Inferior parietal cortex (tissue), 1 donor: ENCODE results near the gene ADAMTS17.

Experiments
- DNase-seq: peaks from one replicate; pipeline ENCODE4 v3.0.0-alpha.2; 2016; ENCODE audit errors: extremely low spot score

The ADAMTS17 gene

DNA sequence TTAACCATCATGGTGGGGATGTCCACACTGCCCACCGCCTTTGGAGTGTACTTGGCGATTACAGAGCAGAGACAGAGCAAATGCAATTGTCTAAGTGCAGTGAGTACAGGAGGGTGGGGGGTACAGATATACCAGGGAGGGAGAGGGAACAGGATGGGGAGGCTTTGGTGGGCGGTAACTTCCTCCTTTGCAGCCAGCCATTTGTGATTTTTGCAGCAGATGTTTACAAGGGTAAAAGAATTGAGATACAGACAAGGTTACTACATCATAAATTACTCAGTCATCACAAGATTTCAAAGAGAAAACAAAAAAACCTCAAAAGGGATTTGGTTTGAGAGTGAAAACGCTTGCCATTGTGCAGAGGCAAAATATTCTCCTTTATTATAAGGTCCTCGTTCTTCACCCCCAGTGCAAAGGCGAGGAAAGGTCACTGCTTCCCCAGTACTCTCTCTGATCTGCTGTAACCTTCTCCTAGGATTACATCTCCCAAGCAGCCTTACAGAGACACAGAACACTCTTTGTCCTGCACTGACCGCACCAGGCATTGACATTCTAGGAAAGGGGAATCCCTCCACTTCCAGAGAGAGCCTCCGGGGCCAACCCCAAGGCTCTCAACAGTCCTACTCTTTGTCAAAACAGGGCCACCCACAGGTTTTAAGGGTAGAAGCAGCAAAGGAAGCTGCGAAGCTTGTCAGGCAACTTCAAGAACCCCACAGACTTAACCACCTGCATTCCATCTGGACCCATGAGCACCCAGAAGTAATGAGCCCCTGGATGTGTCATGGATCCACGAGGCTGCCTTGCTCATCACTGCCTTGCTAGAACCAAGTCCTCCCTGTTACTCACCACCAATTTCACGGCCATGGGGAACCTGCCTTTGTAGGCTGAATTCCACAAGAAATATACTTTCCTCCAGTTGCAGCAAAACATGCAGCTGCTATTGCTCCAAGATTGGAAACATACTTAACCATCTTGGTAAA lies 117.3 kb downstream of the ADAMTS17 start:
- DNase-seq = no peak

- DNase-seq = no peak
These were observed 119.4 kb downstream of the ADAMTS17 start for GRCh38 chr15:100222349-100222715.

DNA sequence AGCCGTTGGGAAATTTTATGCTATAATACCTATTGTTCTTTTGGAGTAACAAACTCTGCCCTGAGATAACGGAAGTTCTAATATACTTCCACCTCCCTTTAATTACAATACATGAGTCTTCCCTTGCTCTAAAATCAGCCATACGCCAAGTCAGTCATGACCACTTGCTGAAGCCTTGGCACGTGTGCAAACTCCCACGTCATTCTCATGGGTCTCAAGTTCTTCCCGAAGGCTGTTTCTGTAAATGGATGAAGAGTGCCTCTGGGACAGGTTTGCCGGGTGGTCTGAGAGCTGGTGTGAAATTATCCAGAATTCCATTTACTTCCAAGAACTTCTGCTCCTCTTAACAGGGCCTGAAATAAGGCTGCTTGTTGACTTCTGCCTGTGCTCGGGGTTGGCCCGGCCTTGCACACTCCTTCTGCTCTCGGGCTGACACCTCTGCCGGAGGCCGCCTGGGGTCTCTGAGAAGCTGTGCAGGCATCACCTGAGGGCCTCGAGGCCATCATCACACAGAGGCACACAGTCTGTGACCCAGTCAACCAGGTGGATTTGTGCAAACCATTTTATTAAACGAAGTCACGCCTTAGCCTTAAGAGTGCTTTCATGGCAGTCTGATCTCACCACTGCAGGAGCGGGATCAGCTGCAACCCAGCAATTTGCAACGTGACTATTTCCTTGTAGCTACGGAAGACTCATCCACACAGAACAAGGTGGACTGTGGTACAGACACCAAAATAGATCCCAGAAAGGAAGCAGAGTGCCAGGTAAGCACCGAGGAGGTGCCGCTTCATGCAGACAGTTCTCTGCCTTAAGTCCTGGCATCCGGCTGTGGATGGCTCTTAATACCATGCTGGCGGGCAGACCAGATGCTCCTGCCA lies 120.1 kb downstream of the ADAMTS17 start:
- DNase-seq = no peak

DNA sequence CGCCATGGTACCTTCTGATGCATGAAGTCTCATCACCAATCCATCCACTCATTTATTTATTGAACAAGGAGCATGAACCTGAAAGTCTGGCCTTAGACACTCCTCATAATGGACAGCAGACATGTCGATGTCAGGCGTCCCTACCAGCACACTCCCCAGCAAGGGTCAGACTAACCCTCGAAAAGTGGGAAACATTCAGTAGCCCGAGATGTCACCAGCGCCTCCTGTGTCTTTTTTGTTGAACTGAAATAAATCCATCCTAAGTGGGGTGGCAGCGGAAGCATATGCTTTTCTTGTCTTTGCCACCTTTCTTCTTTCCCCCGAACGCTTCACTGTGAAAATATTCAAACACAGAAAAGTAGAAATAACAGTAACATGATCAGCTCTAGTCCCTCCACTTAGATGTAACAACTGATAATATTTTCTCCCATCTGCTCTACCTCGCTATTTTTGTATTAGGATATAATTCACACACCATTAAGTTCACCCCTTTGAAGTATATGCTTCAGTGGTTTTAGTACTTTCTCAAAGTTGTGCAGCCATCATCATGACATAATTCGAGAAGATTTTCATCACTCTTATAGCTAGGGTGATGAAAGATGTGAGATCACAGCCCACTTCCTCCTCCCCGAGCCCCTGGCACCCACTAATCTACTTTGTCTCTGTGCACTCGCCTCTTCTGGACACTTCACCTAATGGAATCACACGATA lies 121.6 kb downstream of the ADAMTS17 start:
- DNase-seq = no peak

- DNase-seq = no peak
These were observed 123.3 kb downstream of the ADAMTS17 start for GRCh38 chr15:100218434-100218833.

GRCh38 chr15:100216182-100216581 lies 125.6 kb downstream of the ADAMTS17 start:
- DNase-seq = no peak

GRCh38 chr15:100215843-100216169 lies 126.0 kb downstream of the ADAMTS17 start:
- DNase-seq = no peak

- DNase-seq = no peak
These were observed 126.5 kb downstream of the ADAMTS17 start for GRCh38 chr15:100215031-100215842.

- no peak for DNase-seq
These were observed 129.6 kb downstream of the ADAMTS17 start for GRCh38 chr15:100211855-100212850.

- no peak for DNase-seq
These were observed 131.4 kb downstream of the ADAMTS17 start for GRCh38 chr15:100210338-100210737.

GRCh38 chr15:100208921-100209603 lies 132.7 kb downstream of the ADAMTS17 start:
- DNase-seq = no peak

GRCh38 chr15:100207053-100207452 lies 134.7 kb downstream of the ADAMTS17 start:
- no peak for DNase-seq

- DNase-seq = no peak
These were observed 135.1 kb downstream of the ADAMTS17 start for GRCh38 chr15:100206643-100207042.

- no peak for DNase-seq
These were observed 136.1 kb downstream of the ADAMTS17 start for GRCh38 chr15:100205549-100206295.

DNA sequence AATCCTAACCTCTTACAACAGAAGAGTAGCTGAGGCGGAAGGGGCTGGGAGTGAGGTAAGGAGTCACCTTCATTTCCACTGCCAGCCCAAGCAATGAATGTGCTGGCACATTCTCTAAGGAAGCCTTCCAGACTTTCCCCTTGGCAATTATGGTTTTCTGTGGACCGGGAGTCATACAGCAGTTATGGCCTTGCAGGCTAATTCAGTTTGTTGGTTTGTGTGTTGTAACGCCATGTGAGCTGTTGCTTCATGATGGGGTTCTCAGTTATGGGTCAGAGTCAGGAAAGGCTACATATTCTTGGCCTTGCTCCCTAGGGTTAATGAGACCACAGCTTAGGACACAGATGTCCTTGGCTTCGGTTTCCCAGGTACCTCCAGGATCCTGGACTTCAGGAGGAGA lies 137.0 kb downstream of the ADAMTS17 start:
- DNase-seq = no peak

- DNase-seq = no peak
These were observed 137.6 kb downstream of the ADAMTS17 start for GRCh38 chr15:100204211-100204610.

DNA sequence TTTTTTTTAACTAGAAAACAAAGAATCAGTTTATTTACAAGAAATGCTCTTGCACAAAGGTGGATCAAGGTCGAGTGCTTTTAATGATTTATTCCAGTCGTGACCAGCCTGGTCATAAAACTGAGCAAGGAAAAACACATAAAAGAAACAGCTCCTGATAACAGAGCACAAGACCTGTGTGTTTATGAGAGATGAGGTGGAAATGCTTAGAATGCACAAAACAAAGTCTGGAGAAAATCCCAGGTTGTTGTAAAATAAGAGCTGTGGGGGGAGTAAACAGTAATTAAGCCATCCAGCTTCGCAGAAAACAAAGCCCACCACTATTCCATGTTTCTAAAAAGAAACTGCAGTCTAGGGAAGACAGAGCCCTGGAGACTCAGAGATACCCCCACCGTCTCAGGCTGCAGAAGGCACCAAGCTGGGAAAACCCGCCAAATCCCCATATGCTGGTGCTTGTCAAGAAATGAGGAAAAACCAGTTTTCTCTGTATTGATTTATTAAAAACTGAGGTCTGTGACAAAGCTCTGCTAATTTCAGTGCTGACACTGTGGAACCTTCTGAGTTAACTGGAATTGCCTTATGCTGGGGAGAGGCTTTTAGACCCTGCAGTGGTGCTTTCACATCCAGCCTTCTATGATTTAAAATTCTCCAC lies 139.3 kb downstream of the ADAMTS17 start:
- DNase-seq = no peak
